IMR-90 (cell line): ENCODE measurements around the gene LRRC10. TPM values are rescaled to one million over a fixed set of nuclear protein-coding genes. Genes with fewer than 3 reads are reported as not detected.

ENCODE experiments used
- ATAC-seq: fragments of 200-7000 bp; cut with Tn5 transposase; 2 replicates; pipeline ENCODE4 v1.9.1; 2020; ENCODE audit warnings: low read depth, mild to moderate bottlenecking, moderate library complexity
- BruUV-seq: library from RNA; stranded (reverse); fragments of 400-500 nt; replicated peaks from 2 replicates; lab custom pipeline; 2021; lab: Mats Ljungman, UMichigan
- CTCF ChIA-PET: fragments of 300-600 bp; formaldehyde crosslinking; extraction: SDS; loops from one replicate; lab custom pipeline; 2021; ENCODE audit warnings: antibody characterized with exemption; lab: Yijun Ruan, JAX
- POLR2A ChIA-PET: fragments of 300-600 bp; sonication (Branson Sonifier 250); formaldehyde crosslinking; loops from one replicate; lab custom pipeline; 2022; ENCODE audit warnings: antibody characterized with exemption; ENCODE audit not compliant: unreplicated experiment; lab: Charles Lee
- DNase-seq: peaks from one replicate; pipeline ENCODE4 v3.0.0; 2013
- H2AFZ ChIP-seq: replicated peaks from 2 replicates; pipeline ENCODE3; 2013; ENCODE audit warnings: low read length, mild to moderate bottlenecking; ENCODE audit not compliant: poor library complexity
- H2AK5ac ChIP-seq: 2 replicates; pipeline ENCODE4 v1.6.1; 2013; ENCODE audit warnings: low read depth, low read length, inconsistent platforms
- H2AK9ac ChIP-seq: replicated peaks from 2 replicates; pipeline ENCODE3; 2013; ENCODE audit warnings: mild to moderate bottlenecking, low read depth, low read length, moderate library complexity; ENCODE audit not compliant: poor library complexity
- H2BK120ac ChIP-seq: 2 replicates; pipeline ENCODE4 v1.6.1; 2013; ENCODE audit warnings: low read depth, low read length, inconsistent platforms
- H2BK15ac ChIP-seq: 3 replicates; pipeline ENCODE4 v1.6.1; 2013; ENCODE audit warnings: low read depth, low read length, inconsistent platforms
- H2BK20ac ChIP-seq: 2 replicates; pipeline ENCODE4 v1.6.1; 2013; ENCODE audit warnings: low read depth, mild to moderate bottlenecking, inconsistent platforms, low read length, moderate library complexity
- H2BK5ac ChIP-seq: 2 replicates; pipeline ENCODE4 v1.6.1; 2013; ENCODE audit warnings: mild to moderate bottlenecking, low read depth, low read length, inconsistent platforms; ENCODE audit not compliant: poor library complexity, severe bottlenecking
- H3K14ac ChIP-seq: replicated peaks from 2 replicates; pipeline ENCODE4 v1.6.1; 2013; ENCODE audit warnings: low read depth, low read length, inconsistent platforms
- H3K18ac ChIP-seq: 2 replicates; pipeline ENCODE4 v1.6.1; 2013; ENCODE audit warnings: low read depth, low read length, control low read depth
- H3K23ac ChIP-seq: 2 replicates; pipeline ENCODE4 v1.6.1; 2013; ENCODE audit warnings: low read depth, low read length, inconsistent platforms
- H3K27ac ChIP-seq: 2 replicates; pipeline ENCODE4 v1.5.1; 2013; ENCODE audit warnings: mild to moderate bottlenecking, control low read depth, low read length; ENCODE audit not compliant: insufficient read depth
- H3K27me3 ChIP-seq: 2 replicates; pipeline ENCODE4 v1.6.1; 2013; ENCODE audit warnings: low read length; ENCODE audit not compliant: control insufficient read depth, insufficient read depth
- H3K36me3 ChIP-seq: 2 replicates; pipeline ENCODE4 v1.6.1; 2013; ENCODE audit warnings: low read length, mixed read lengths; ENCODE audit not compliant: control insufficient read depth, insufficient read depth
- H3K4ac ChIP-seq: 2 replicates; pipeline ENCODE4 v1.6.1; 2013; ENCODE audit warnings: low read depth, low read length, inconsistent platforms
- H3K4me1 ChIP-seq: 2 replicates; pipeline ENCODE4 v1.6.1; 2013; ENCODE audit warnings: low read length, mixed read lengths; ENCODE audit not compliant: control insufficient read depth, insufficient read depth
- H3K4me2 ChIP-seq: 2 replicates; pipeline ENCODE4 v1.6.1; 2013; ENCODE audit warnings: low read depth, mild to moderate bottlenecking, control low read depth, low read length, moderate library complexity
- H3K4me3 ChIP-seq: 2 replicates; pipeline ENCODE4 v1.5.1; 2013; ENCODE audit warnings: low read depth, mild to moderate bottlenecking, control low read depth, low read length, moderate library complexity; ENCODE audit not compliant: insufficient read depth
- H3K56ac ChIP-seq: 2 replicates; pipeline ENCODE4 v1.6.1; 2013; ENCODE audit warnings: low read length, inconsistent platforms; ENCODE audit not compliant: insufficient read depth; ENCODE audit errors: extremely low read depth
- H3K79me1 ChIP-seq, 2 experiments: 2 replicates each; pipeline ENCODE4 v1.6.1; 2013; ENCODE audit warnings: low read length in 2 of 2, inconsistent platforms in 1 of 2, low read depth in 1 of 2
- H3K9ac ChIP-seq: 2 replicates; pipeline ENCODE4 v1.6.1; 2013; ENCODE audit warnings: low read depth, low read length, control low read depth
- H3K9me1 ChIP-seq: 2 replicates; pipeline ENCODE4 v1.6.1; 2013; ENCODE audit warnings: low read length, inconsistent platforms; ENCODE audit not compliant: insufficient read depth
- H3K9me3 ChIP-seq: 2 replicates; pipeline ENCODE4 v1.6.1; 2013; ENCODE audit warnings: low read length; ENCODE audit not compliant: control insufficient read depth, insufficient read depth
- H4K20me1 ChIP-seq: 2 replicates; pipeline ENCODE4 v1.6.1; 2013; ENCODE audit warnings: low read length, inconsistent platforms; ENCODE audit not compliant: insufficient read depth
- H4K5ac ChIP-seq: 2 replicates; pipeline ENCODE4 v1.6.1; 2013; ENCODE audit warnings: mild to moderate bottlenecking, low read depth, low read length, control low read depth
- H4K8ac ChIP-seq, 2 experiments: 2 replicates each; pipeline ENCODE4 v1.6.1; 2013; ENCODE audit warnings: low read depth in 2 of 2, low read length in 2 of 2, control low read depth in 1 of 2, inconsistent platforms in 1 of 2
- H4K91ac ChIP-seq: 2 replicates; pipeline ENCODE4 v1.6.1; 2013; ENCODE audit warnings: low read depth, low read length, inconsistent platforms; ENCODE audit not compliant: insufficient read depth
- CEBPB ChIP-seq: IDR thresholded peaks from 2 replicates; pipeline ENCODE4 v1.6.1; 2012; ENCODE audit warnings: low read depth, low read length, improper control_type of control experiment
- RFX5 ChIP-seq: IDR thresholded peaks from 2 replicates; pipeline ENCODE4 v1.8.0; 2012; ENCODE audit warnings: low read depth, mild to moderate bottlenecking, low read length, moderate library complexity
- WGBS, 2 experiments: methylation state at CpG; one replicate each; pipeline versions ENCODE4 v1.1.5 to v1.1.7; 2013; ENCODE audit warnings: missing lambda C conversion rate in 2 of 2; ENCODE audit not compliant: insufficient read length in 1 of 2; ENCODE audit errors: extremely low coverage in 2 of 2; 5-methylcytosine and 5-hydroxymethylcytosine counted together
- dilution Hi-C: fragments of 300-500 bp; cut with HindIII; formaldehyde crosslinking; loops from one replicate; pipeline ENCODE4 v1.14.3; 2018; ENCODE audit warnings: low sequenced_read_pairs; ENCODE audit not compliant: unreplicated experiment
- in situ Hi-C: fragments of 300-500 bp; cut with MboI; formaldehyde crosslinking; loops from 3 replicates; pipeline ENCODE4 v1.14.3; 2019; ENCODE audit warnings: low sequenced_read_pairs, inconsistent platforms, mixed read lengths
- intact Hi-C: fragments of 100-400 bp; cut with micrococcal nuclease; formaldehyde crosslinking; loops from 2 replicates; pipeline ENCODE4 v1.10.0; 2022
- polyA plus RNA-seq, 3 experiments: library from polyadenylated mRNA; depleted of rRNA; stranded (reverse); fragments of >200 nt; gene quantifications; 2 replicates each; pipeline ENCODE4 v1.2.3, GENCODE V29; 2012; ENCODE audit warnings: low replicate concordance in 1 of 3
- total RNA-seq: library from RNA; depleted of rRNA; stranded (reverse); fragments of >200 nt; gene quantifications from 2 replicates; pipeline ENCODE4 v1.2.3, GENCODE V29; 2012

The LRRC10 gene
- total and polyA plus RNA-seq, 2 of the 4 experiments (the other 2 are of a cell fraction), result not detected

DNA sequence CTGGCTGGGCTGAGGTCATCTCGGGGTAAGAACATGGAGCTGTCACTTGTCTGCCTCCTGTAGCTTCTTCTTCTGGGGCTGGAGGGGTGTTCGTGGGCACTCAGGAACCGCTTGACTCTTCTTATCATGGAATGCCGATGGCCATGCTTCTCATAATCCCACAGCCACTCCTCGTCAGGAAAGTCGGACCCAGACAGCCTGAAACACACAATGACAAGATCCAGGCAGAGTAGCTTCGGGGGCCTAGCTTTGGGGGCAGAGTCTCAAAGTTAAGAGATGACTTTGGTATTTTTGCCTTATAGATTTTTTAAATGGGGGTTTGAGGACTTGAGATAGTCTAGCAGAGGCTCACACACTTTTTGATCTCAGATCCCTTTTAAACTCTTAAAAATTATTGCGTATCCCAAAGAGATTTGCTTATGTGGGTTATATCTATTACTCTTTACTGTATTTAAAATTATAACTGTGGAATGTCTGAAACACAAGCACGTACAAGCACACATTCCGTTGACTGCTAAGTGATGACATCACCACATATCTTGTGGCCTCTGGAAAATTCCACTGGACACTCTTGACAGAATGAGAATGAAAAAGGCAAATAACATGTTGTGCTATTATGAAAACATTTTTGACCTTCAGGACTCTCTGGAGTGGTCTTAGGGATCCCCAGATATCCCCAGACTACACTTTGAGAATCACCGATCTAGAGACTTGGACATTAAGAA lies 45.1 kb upstream of the LRRC10 start:
- in situ Hi-C loops, result loop anchor here (10.0 kb wide), 1 partner anchor 59 kb away; no protein-coding TSS in a partner anchor
- H2BK15ac ChIP-seq, result peak overlapping the region; percentile 94; the same call in 2 of the 3 replicates
- BruUV-seq, result no TSS peak
- intact Hi-C loops, result loop anchor here (2.0 kb wide), 1 partner anchor 33 kb away; no protein-coding TSS in a partner anchor
- no peaks in the 10 kb centered on the region for H4K20me1 ChIP-seq
- H3K4me2 ChIP-seq, result peak overlapping the region; percentile 37
- H3K14ac ChIP-seq, result peak overlapping the region; percentile 93
- H4K91ac ChIP-seq, result peak overlapping the region; percentile 98
- WGBS, 2 experiments, result no CpG with 5 or more reads among the region's 11 CpGs
- H3K23ac ChIP-seq, result peak overlapping the region; percentile 91
- H3K9me1 ChIP-seq, result peaks cover 18% of the 10 kb centered on the region
- peak overlapping the region; percentile 95 for H2AK5ac ChIP-seq
- peak overlapping the region; percentile 95 for H4K5ac ChIP-seq
- H3K9me3 ChIP-seq, result no peaks in the 10 kb centered on the region
- H3K18ac ChIP-seq, result peak overlapping the region; percentile 97
- dilution Hi-C loops, result no loop called here
- peaks cover 18% of the 10 kb centered on the region for H3K4me1 ChIP-seq
- ATAC-seq, result peak; percentile 84
- CTCF ChIA-PET, result interaction anchor here (0.6 to 3.5 kb wide), 2 partner anchors 16 to 71 kb away, joined by 3 to 14 read pairs; partner anchors contain the start of gene CCT2
- peak overlapping the region; percentile 98 for H2BK5ac ChIP-seq
- peak overlapping the region; percentile 94 for H2AK9ac ChIP-seq
- POLR2A ChIA-PET, result no interaction called here
- H2BK120ac ChIP-seq, result peak overlapping the region; percentile 99
- H3K56ac ChIP-seq, result peak overlapping the region; percentile 70; the same call in 1 of the 2 replicates
- TF ChIP-seq RFX5 (no peak), CEBPB (peak; percentile 36; the same call in 1 of the 2 replicates)
- H2AFZ ChIP-seq, result peak overlapping the region; percentile 85
- peak overlapping the region; percentile 98 for H2BK20ac ChIP-seq
- peak overlapping the region; percentile 96 for H3K4ac ChIP-seq
- H3K36me3 ChIP-seq, result no peaks in the 10 kb centered on the region
- H3K9ac ChIP-seq, result peak overlapping the region; percentile 29; the same call in 1 of the 2 replicates
- peak; percentile 90 for DNase-seq
- peak overlapping the region; percentile 89 to 98 for H4K8ac ChIP-seq
- no peak overlapping the region for H3K4me3 ChIP-seq
- no peaks in the 10 kb centered on the region for H3K27me3 ChIP-seq
- H3K79me1 ChIP-seq, result no peaks in the 10 kb centered on the region
- H3K27ac ChIP-seq, result peak overlapping the region; percentile 96
